Trophoblast cell (in vitro differentiated cells and primary cell): ENCODE results near the gene SLC16A13.
A peak's percentile ranks its signal among the peaks of the same experiment; 100 is the strongest.

Experiments used
- DNase-seq, 2 donors: peaks; one replicate each; pipeline ENCODE4 v3.0.0-alpha.2; 2016
- H2AFZ ChIP-seq: 2 replicates; pipeline ENCODE4 v1.6.1; 2013; ENCODE audit warnings: low read length, moderate library complexity, mild to moderate bottlenecking; ENCODE audit not compliant: insufficient read depth, poor library complexity
- H2AK5ac ChIP-seq: 2 replicates; pipeline ENCODE4 v1.6.1; 2013; ENCODE audit warnings: mild to moderate bottlenecking, low read length
- H2BK120ac ChIP-seq: 2 replicates; pipeline ENCODE4 v1.6.1; 2013; ENCODE audit warnings: low read length, mild to moderate bottlenecking, moderate library complexity; ENCODE audit not compliant: insufficient read depth, poor library complexity
- H2BK12ac ChIP-seq: 2 replicates; pipeline ENCODE4 v1.6.1; 2013; ENCODE audit warnings: mild to moderate bottlenecking, low read length, moderate library complexity
- H2BK5ac ChIP-seq: 2 replicates; pipeline ENCODE4 v1.6.1; 2013; ENCODE audit warnings: low read length, low read depth, moderate library complexity, mild to moderate bottlenecking; ENCODE audit not compliant: poor library complexity
- H3K14ac ChIP-seq: 2 replicates; pipeline ENCODE4 v1.6.1; 2013; ENCODE audit warnings: mild to moderate bottlenecking, low read length
- H3K18ac ChIP-seq: 2 replicates; pipeline ENCODE4 v1.6.1; 2013; ENCODE audit warnings: mild to moderate bottlenecking, low read length
- H3K23ac ChIP-seq: 2 replicates; pipeline ENCODE4 v1.6.1; 2013; ENCODE audit warnings: low read length
- H3K27ac ChIP-seq: 2 replicates; pipeline ENCODE4 v1.5.1; 2013; ENCODE audit warnings: low read depth, mild to moderate bottlenecking, inconsistent platforms, low read length, moderate library complexity
- H3K27me3 ChIP-seq: 2 replicates; pipeline ENCODE4 v1.6.1; 2013; ENCODE audit warnings: inconsistent platforms, mild to moderate bottlenecking, low read length, moderate library complexity; ENCODE audit not compliant: insufficient read depth
- H3K36me3 ChIP-seq, 2 experiments: 1 replicate in 1 of 2; 2 replicates in 1 of 2; pipeline ENCODE4 v1.6.1; 2013; ENCODE audit warnings: low read length in 2 of 2, mild to moderate bottlenecking in 2 of 2, moderate library complexity in 1 of 2; ENCODE audit not compliant: insufficient read depth in 2 of 2, control insufficient read depth in 1 of 2
- H3K4ac ChIP-seq: 2 replicates; pipeline ENCODE4 v1.6.1; 2013; ENCODE audit warnings: low read depth, mild to moderate bottlenecking, low read length, moderate library complexity
- H3K4me1 ChIP-seq, 2 experiments: 1 replicate in 1 of 2; 2 replicates in 1 of 2; pipeline ENCODE4 v1.6.1; 2013; ENCODE audit warnings: low read length in 2 of 2, mild to moderate bottlenecking in 2 of 2, moderate library complexity in 1 of 2; ENCODE audit not compliant: insufficient read depth in 2 of 2, control insufficient read depth in 1 of 2
- H3K4me2 ChIP-seq: 2 replicates; pipeline ENCODE4 v1.6.1; 2013; ENCODE audit warnings: inconsistent platforms, mild to moderate bottlenecking, low read length, moderate library complexity
- H3K4me3 ChIP-seq: 2 replicates; pipeline ENCODE4 v1.5.1; 2013; ENCODE audit warnings: mild to moderate bottlenecking, low read depth, low read length, inconsistent platforms
- H3K79me1 ChIP-seq: one replicate; pipeline ENCODE4 v1.6.1; 2013; ENCODE audit warnings: low read length
- H3K79me2 ChIP-seq: 2 replicates; pipeline ENCODE4 v1.6.1; 2013; ENCODE audit warnings: low read length, mild to moderate bottlenecking; ENCODE audit not compliant: control insufficient read depth, insufficient read depth, poor library complexity
- H3K9ac ChIP-seq: 2 replicates; pipeline ENCODE4 v1.6.1; 2013; ENCODE audit warnings: mild to moderate bottlenecking, low read length
- H3K9me3 ChIP-seq: 2 replicates; pipeline ENCODE4 v1.6.1; 2013; ENCODE audit warnings: low read depth, mild to moderate bottlenecking, control low read depth, inconsistent platforms, low read length; ENCODE audit not compliant: insufficient read depth
- H4K12ac ChIP-seq: 2 replicates; pipeline ENCODE4 v1.6.1; 2013; ENCODE audit warnings: low read depth, mild to moderate bottlenecking, low read length, moderate library complexity
- H4K8ac ChIP-seq: 2 replicates; pipeline ENCODE4 v1.6.1; 2013; ENCODE audit warnings: low read depth, mild to moderate bottlenecking, low read length, moderate library complexity
- H4K91ac ChIP-seq: one replicate; pipeline ENCODE4 v1.6.1; 2013; ENCODE audit warnings: low read depth, mild to moderate bottlenecking, low read length, moderate library complexity
- WGBS: extraction: QIAGEN DNeasy Blood & Tissue Kit; methylation state at CpG from one replicate; pipeline ENCODE4 v1.1.7; 2013; ENCODE audit warnings: missing lambda C conversion rate; ENCODE audit not compliant: insufficient read length, insufficient coverage; ENCODE audit errors: extremely low coverage; 5-methylcytosine and 5-hydroxymethylcytosine counted together

Gene SLC16A13

DNA sequence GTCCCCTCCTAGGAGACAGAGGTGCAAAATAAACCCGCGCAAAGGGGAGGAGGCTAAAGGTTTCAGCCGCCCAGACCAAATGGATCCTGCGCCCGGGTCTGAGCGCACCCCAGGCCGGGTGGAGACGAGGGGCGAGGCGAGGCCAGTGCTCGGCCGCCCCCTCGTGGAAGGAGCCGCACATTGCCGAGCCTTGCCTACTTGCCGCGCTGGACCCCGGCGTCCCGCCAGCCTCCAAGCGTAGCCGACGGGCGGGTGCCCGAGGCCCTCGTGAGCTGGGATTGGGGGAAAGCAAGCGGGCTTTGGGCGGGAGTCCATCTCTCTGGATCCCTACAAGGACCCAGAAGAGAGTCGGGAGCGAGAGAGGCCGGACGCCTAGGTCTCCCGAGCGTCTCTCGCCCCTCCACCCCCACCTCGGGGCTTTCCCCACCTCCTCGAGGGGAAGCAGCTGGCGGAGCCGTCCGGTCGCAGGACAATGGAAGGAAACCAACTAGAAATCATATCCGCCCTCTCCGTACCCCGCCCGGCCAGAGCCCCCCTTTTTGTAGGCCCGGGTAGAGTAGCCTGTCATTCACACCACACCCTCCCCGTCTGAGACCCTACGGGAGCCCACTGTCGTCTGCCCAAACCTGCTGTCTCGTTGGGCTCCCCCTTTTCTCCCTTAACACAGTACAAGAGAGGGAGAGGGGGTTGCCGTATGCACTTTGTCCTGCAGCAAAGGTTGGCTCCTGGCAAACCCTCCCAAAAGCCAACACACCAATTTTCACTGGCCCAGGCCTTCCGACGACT is 13.6 kb upstream of the SLC16A13 start:
- Histone ChIP-seq H3K27ac (no peak overlapping the region), H3K18ac (no peak overlapping the region), H4K91ac (no peak overlapping the region), H3K79me2 (no peaks in the 10 kb centered on the region), H3K4ac (no peak overlapping the region), H3K23ac (no peak overlapping the region), H2BK120ac (peak overlapping the region; percentile 18), H2BK12ac (no peak overlapping the region), H3K9ac (no peak overlapping the region), H3K27me3 (peaks cover 14% of the 10 kb centered on the region), H3K4me1 (peaks cover 9 to 17% of the 10 kb centered on the region in 2 experiments), H4K12ac (peak overlapping the region; percentile 48), H2BK5ac (no peak overlapping the region), H3K4me2 (peak overlapping the region; percentile 59), H2AFZ (peak overlapping the region; percentile 89), H2AK5ac (no peak overlapping the region), H4K8ac (peak overlapping the region; percentile 76), H3K9me3 (peaks cover 6% of the 10 kb centered on the region), H3K36me3 (peaks cover 3% of the 10 kb centered on the region in 2 experiments), H3K4me3 (no peak overlapping the region), H3K14ac (no peak overlapping the region), H3K79me1 (peaks cover 2% of the 10 kb centered on the region)
- peak; percentile 47 to 77 for DNase-seq
- WGBS: no CpG with 5 or more reads among the region's 53 CpGs

DNA sequence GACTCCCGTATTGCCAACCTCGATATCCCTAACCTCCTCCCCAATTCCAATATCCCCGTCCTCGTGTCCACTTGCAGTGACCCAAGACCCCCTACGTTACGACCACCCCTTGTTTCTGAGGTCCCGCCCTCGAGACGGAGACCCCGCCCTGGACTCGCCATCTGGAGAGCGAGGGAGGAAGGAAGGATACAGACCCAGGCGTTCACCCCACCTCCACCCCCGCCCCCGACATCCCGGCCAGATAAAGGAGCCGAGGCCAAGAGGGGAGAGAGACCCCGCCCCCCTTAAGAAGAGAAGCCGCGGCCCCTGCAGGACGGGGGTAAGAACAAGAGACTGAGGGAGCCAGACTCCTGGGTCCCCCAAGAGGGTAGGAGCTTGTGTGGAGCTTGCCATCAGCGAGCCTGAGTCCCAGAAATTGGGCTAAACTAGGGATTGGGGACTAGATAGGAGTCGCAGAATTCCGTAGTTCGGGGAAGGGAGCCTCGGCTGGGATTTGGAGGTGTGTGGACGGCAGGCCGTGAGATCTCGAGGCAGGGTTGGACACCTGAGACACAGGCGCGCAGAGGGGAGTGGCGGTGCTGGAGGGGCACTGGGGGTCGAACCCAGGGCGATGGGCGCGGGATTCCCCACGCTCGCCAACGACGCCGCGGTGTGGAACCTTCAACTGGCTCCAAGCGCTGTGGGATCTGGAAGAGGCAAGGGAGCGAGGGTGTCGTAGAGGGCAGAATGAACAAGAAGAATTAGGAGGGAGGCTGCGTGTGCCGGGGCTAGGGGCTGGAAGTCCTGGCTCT is 12.8 kb upstream of the SLC16A13 start, which contains the start of gene BCL6B:
Gene BCL6B (plus strand): TSS at position 270 of the 791 bp plus-strand sequence. CDS start 622 bp downstream, outside the sequence.
- H3K27ac ChIP-seq: no peak within 1 kb of the TSS
- no peak within 1 kb of the TSS for H3K23ac ChIP-seq
- H3K79me2 ChIP-seq: no peaks in the 10 kb centered on the region
- no peak within 1 kb of the TSS for H3K18ac ChIP-seq
- no peak for DNase-seq
- H4K91ac ChIP-seq: peak within 1 kb of the TSS; percentile 16
- H3K14ac ChIP-seq: no peak within 1 kb of the TSS
- H3K4ac ChIP-seq: no peak within 1 kb of the TSS
- no CpG with 5 or more reads among the region's 47 CpGs for WGBS
- H4K12ac ChIP-seq: peak within 1 kb of the TSS; percentile 48
- H3K4me1 ChIP-seq: peaks cover 9 to 17% of the 10 kb centered on the region in 2 experiments
- H2BK12ac ChIP-seq: no peak within 1 kb of the TSS
- peak within 1 kb of the TSS; percentile 89 for H2AFZ ChIP-seq
- H4K8ac ChIP-seq: peak within 1 kb of the TSS; percentile 76
- peaks cover 14% of the 10 kb centered on the region for H3K27me3 ChIP-seq
- peaks cover 2% of the 10 kb centered on the region for H3K79me1 ChIP-seq
- peak within 1 kb of the TSS; percentile 59 for H3K4me2 ChIP-seq
- peaks cover 6% of the 10 kb centered on the region for H3K9me3 ChIP-seq
- no peak within 1 kb of the TSS for H3K9ac ChIP-seq
- peak within 1 kb of the TSS; percentile 18 for H2BK120ac ChIP-seq
- H3K36me3 ChIP-seq: no peaks in the 10 kb centered on the region
- H2AK5ac ChIP-seq: no peak within 1 kb of the TSS
- no peak within 1 kb of the TSS for H3K4me3 ChIP-seq
- H2BK5ac ChIP-seq: no peak within 1 kb of the TSS

DNA sequence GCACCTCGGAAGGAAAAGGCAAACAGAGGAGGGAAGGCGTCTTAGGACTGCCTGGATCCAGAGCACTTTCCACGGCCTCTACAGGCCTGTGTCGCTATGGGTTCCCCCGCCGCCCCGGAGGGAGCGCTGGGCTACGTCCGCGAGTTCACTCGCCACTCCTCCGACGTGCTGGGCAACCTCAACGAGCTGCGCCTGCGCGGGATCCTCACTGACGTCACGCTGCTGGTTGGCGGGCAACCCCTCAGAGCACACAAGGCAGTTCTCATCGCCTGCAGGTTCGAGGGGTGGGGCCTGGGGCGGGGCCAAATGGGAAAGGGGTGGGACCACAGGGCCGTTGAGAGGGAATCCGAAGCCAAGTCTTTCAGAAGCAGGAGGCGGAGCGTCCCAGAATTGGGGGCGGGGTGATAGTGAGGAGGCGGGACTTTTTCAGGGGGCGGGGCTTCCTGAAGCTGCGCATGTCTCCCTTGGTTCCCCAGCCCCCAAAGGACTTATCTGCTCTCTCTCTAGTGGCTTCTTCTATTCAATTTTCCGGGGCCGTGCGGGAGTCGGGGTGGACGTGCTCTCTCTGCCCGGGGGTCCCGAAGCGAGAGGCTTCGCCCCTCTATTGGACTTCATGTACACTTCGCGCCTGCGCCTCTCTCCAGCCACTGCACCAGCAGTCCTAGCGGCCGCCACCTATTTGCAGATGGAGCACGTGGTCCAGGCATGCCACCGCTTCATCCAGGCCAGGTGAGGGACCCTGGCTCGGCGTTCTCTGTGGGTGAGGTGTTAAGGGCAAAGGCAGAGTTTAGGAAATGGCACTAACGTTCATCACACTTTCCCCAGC is 12.0 kb upstream of the SLC16A13 start:
- H3K79me1 ChIP-seq: peaks cover 2% of the 10 kb centered on the region
- no peak overlapping the region for H2BK120ac ChIP-seq
- H3K36me3 ChIP-seq: no peaks in the 10 kb centered on the region
- no peak overlapping the region for H3K4ac ChIP-seq
- H2AK5ac ChIP-seq: no peak overlapping the region
- H3K14ac ChIP-seq: no peak overlapping the region
- no CpG with 5 or more reads among the region's 51 CpGs for WGBS
- H3K9ac ChIP-seq: no peak overlapping the region
- no peaks in the 10 kb centered on the region for H3K79me2 ChIP-seq
- H4K91ac ChIP-seq: peak overlapping the region; percentile 16
- no peak overlapping the region for H2BK12ac ChIP-seq
- peak overlapping the region; percentile 56 for H3K4me2 ChIP-seq
- no peak overlapping the region for H2BK5ac ChIP-seq
- H4K12ac ChIP-seq: peak overlapping the region; percentile 1
- H2AFZ ChIP-seq: peak overlapping the region; percentile 38
- H3K18ac ChIP-seq: no peak overlapping the region
- no peak overlapping the region for H3K4me3 ChIP-seq
- DNase-seq: peak; percentile 84
- H3K27me3 ChIP-seq: peaks cover 14% of the 10 kb centered on the region
- no peak overlapping the region for H3K27ac ChIP-seq
- no peak overlapping the region for H3K23ac ChIP-seq
- peaks cover 9 to 17% of the 10 kb centered on the region in 2 experiments for H3K4me1 ChIP-seq
- H3K9me3 ChIP-seq: peaks cover 6% of the 10 kb centered on the region
- peak overlapping the region; percentile 63 for H4K8ac ChIP-seq

DNA sequence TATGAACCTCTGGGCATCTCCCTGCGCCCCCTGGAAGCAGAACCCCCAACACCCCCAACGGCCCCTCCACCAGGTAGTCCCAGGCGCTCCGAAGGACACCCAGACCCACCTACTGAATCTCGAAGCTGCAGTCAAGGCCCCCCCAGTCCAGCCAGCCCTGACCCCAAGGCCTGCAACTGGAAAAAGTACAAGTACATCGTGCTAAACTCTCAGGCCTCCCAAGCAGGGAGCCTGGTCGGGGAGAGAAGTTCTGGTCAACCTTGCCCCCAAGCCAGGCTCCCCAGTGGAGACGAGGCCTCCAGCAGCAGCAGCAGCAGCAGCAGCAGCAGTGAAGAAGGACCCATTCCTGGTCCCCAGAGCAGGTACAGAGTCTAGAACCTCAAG is 11.4 kb upstream of the SLC16A13 start:
- no peak overlapping the region for H3K18ac ChIP-seq
- no peaks in the 10 kb centered on the region for H3K79me2 ChIP-seq
- H2BK120ac ChIP-seq: no peak overlapping the region
- no peak overlapping the region for H3K27ac ChIP-seq
- H3K4ac ChIP-seq: no peak overlapping the region
- no peaks in the 10 kb centered on the region for H3K36me3 ChIP-seq
- no peak overlapping the region for H3K4me3 ChIP-seq
- H4K12ac ChIP-seq: no peak overlapping the region
- H2BK12ac ChIP-seq: no peak overlapping the region
- no peak overlapping the region for H4K8ac ChIP-seq
- WGBS: no CpG with 5 or more reads among the region's 8 CpGs
- H4K91ac ChIP-seq: no peak overlapping the region
- H2BK5ac ChIP-seq: no peak overlapping the region
- DNase-seq: no peak
- no peak overlapping the region for H3K14ac ChIP-seq
- no peak overlapping the region for H2AK5ac ChIP-seq
- H2AFZ ChIP-seq: no peak overlapping the region
- no peak overlapping the region for H3K4me2 ChIP-seq
- H3K4me1 ChIP-seq: peaks cover 9 to 17% of the 10 kb centered on the region in 2 experiments
- no peak overlapping the region for H3K23ac ChIP-seq
- H3K9ac ChIP-seq: no peak overlapping the region
- H3K9me3 ChIP-seq: peaks cover 6% of the 10 kb centered on the region
- H3K27me3 ChIP-seq: peaks cover 14% of the 10 kb centered on the region
- H3K79me1 ChIP-seq: peaks cover 2% of the 10 kb centered on the region
